Stimulated activated CD8-positive, alpha-beta memory T cell treated with anti-CD3 and anti-CD28 coated beads, Interleukin-4, amount 100 ng/mL, for 24 hours (primary cell): ENCODE data around the gene TTC16.
"Not testable (repeated sequence)": the region's sequence is repeated elsewhere in the genome, so short reads cannot be mapped to it uniquely, and the experiment has no call there.

ENCODE experiments used
- DNase-seq: peaks from one replicate; pipeline ENCODE4 v3.0.0-alpha.2; 2020; ENCODE audit warnings: low read depth

TTC16 gene

DNA sequence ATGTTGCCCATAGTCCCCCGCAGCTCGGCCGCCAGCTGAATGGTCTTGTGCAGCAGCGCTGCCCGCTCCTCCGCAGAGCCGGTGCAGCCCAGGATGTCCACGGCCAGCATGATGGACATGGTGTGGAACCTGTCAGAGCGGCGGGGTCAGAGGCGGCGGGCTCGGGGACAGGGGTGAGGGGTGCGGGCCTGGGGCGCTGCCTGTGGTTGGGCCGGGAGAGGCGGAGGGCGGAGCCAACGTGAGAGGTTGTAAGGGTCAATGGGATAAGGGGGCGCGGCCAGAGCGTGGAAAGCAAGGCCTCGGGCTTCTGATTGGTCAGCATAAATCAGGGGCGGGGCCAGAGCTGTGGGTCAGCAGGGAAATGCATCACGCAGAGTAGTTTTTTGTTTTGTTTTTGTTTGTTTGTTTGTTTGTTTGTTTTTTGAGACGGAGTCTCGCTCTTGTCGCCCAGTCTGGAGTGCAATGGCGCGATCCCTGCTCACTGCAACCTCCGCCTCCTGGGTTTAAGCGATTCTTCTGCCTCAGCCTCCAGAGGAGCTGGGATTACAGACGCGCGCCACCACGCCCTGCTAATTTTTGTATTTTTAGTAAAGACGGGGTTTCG lies 26.1 kb downstream of the TTC16 start:
- DNase-seq, result no peak

DNA sequence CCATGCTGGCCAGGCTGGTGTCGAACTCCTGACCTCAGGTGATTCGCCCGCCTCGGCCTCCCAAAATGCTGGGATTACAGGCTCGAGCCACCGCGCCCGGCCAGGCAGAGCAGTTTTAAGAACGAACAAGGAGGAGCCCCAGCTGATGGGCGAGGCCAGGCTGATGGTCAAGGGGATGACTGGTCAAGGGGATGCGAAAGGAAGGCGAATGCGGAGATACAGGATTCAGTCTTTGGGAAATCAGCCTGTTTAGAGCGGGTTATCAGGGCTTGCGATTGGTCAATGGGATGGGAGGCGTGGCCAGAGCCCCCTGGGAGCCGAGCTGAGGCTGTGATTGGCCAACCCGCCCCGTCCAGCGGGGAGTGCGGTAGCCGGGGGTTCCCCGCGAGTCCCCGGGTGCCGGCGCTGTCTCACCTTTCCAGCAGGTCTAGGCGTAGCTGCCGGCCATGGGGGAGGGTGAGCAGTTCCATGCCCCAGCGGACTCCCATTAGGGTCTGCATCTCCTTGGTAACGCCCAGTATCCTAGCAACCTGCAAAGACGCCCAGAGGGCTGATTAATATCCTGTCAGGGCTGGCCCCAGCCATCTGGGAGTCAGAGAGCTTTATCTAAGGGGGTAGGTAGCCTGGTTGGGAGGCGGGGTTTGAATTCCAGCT lies 26.7 kb downstream of the TTC16 start:
- DNase-seq, result no peak

DNA sequence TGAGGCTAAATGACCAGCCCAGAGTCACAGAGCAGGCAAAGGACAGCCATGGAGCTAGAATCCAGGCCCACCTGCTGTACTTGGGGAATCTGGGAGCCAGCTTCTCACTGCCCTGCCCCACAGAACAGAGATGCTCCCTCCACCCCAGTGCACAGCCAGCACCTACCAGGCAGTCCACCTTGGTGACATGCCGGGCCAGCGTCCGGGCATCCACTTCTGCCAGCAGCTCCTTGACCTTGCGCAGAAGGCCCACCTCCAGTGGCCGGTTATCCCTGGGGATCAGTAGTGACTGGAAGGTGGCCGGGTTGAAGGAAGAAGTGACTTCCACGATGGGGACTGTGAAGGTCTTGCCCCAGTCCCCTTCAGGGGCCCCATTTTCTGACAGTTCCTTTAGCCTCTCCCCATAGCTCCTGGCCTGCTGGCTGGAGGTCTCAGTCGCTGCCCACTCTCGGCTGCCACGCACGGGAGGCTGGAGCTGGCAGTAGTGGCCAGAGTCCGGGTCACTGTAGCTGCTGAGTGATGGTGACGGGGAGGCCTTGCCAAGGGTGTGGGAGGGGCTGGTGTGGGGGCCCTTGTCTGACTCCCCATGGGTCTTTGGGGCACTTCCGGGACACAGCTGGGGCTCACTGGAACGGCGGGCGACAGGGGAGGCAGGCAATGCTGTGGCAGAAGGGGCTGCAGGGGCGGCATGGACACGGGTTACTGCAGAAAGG lies 28.7 kb downstream of the TTC16 start:
- no peak for DNase-seq

DNA sequence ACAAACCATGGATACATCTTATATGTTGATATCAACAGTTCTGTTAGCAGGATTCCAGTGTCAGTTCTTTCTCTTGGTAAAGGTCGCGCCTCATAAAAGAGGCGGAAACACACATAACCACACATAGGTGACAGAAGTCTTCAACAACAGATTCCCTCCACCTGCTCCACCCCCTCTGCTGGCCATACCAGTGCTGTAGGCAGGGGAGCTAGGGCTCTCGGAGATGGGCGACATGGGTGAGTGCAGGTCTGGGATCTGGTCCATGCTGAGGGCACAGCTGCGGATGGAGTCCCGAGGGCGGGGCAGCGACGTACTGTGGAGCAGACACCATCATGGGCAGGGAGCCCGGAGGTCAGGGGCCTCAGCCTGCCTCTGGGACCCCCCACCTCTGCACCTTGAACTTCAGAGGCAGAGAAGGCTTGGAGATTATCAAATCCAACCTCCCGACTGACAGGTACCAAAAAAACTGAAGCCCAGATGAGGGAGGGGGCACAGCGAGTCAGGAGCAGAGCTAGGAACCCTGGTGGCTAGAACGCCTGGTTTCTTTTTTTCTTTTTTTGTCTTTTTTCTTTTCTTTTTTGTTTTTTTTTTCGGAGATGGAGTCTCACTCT lies 31.2 kb downstream of the TTC16 start:
- DNase-seq, result no peak

DNA sequence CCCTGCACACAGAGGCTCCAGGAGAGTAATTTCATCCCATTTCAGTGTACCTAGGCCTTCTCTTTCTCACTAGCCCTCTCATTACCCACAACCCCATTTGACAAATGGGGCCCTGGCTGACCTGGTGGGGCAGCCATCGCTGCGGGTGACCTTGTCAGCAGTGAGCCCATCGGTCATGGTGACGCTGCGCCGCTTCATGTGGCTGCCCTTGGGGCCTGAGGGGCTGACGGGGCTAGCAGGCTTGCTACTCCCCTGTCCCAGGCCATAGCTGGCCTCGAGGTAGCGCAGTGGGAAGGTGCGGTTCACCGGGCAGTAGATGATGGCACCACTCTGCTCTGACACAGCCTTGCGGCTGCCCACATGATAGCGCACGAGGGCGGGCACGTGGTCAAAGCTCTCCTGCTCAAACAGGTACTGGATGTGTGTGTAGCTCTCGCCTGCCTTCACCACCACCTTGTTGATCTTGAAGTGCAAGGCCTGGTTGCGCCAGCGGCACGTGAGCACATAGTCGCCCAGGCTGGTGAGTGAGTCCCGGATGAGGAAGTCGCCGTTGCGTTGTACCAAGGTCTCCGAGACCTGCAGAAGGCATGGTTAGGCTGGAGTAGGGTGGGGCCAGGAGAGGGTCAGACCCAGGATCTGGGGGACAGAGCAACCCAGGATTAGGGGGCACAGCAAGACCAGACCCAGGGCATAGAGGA lies 33.4 kb downstream of the TTC16 start:
- DNase-seq, result no peak

DNA sequence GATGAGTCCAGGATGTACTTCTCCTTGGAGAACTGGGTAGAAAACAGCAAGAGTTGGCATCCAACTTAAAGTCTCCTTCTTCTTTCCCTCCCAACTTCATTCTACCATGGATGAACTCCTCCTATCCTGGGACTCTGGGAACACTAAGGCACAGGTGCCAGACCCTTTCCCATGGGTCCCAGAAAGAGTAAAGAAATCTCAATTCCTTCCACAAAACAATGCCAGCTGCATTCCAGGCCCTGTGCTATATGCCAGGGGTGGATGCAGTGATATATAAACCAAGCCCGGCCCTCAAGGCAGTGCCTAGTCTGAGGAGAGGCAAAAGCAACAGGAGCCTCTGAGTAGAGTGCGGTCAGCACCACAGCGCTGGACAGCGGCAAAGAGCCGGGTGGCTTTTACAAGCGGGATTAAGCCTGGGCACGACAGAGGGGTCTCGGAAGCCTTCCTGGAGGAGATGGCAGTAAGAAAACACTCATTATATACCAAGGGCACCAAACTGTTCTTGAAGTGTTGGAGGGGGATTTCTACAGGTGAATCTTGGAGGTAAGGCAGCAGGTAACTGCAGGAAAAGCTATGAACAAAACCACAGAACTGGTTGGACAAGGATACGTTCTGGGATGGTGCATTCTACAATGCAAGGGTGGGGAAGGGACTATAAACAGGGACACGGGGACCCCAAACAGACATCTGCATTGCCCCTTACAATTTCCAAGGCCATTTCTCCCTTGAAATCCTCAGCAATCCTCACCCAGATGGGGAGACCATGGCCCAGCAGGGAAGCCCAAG lies 35.6 kb downstream of the TTC16 start:
- DNase-seq, result no peak

DNA sequence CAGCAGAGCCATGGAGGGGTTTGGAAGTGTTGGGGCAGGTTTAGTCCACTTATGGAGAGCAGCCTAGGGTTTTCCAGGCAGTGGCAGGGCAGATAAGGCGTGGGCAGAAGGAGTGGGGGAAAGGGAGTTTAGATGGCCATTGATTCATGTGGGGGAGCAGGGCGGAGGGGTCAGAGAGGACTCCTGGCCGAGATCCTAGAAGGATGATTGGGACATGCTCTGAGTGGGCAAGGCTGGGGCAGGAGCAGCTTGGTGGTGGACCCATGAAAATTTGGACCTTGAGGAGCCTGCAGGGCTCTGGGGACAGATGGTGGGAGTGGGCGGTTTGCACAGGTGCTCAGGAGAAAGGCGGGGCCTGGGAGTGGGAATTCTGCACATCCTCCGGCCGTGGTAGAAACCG lies 37.3 kb downstream of the TTC16 start:
- no peak for DNase-seq

DNA sequence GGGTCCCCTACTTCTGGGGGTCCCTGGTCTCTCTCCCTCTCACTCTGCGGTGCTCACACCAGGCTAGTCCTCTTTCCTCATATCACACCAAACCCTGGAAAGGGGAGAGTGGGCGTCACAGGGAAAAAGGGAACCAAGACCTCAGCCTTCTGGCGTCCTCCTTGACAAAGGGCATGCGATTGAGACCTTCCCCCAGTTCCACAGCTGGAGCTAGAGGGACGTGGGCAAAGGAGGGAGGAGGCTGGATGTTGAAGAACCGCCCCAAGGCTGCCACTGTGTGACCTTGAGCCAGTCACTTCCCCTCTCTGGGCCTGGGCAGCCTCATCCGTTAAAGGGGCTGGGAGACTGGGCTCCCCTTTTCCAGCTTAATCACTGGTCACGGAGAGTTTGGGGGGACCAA lies 37.7 kb downstream of the TTC16 start:
- DNase-seq, result no peak

DNA sequence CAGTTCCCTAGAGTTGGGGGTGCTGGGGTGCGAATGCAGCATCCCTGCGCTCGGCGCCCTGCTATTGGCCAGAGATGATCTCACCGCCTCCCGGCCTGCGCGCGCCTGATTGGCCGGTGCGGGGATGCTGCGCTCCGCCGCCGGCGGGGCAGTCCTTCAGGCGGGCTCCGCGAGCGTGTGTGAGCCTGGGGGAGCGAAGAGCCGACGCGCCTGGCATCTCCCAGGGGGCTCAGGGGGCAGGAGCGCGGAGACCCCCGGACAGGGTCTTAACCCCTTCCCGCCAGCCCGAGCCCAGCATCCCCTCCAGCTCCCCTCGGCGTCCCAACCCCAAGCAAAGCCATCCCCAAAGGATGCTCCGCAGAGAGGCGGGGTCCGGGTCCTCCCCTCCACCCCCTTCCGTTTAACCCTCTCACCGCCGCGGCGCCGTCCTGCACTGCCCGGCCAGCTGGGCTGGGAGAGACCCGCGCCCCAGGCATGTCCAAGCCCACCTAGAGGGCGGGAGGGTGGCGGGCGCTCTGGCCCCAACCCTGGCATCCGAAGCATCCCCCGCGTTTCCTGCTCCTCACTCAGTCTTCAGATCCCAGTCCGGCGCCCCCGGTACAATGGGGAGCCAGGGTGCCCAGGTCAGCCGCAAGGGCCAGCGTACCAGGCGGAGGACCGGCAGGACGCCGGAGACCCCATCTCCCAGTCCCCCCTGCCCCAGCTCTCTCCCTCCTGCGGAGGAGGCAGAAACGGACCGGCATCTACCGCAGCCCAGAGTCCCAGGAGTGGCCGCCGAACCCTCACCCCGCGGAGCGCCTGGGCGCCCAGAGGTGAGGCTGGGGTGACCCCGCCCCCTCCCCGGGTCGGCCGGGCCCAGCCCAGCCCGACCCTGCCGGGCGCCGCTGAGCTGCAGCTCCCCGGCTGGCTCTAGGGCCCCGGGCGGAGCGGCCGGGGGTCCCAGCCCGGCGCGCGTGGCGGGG lies 38.5 kb downstream of the TTC16 start:
- no peak for DNase-seq

DNA sequence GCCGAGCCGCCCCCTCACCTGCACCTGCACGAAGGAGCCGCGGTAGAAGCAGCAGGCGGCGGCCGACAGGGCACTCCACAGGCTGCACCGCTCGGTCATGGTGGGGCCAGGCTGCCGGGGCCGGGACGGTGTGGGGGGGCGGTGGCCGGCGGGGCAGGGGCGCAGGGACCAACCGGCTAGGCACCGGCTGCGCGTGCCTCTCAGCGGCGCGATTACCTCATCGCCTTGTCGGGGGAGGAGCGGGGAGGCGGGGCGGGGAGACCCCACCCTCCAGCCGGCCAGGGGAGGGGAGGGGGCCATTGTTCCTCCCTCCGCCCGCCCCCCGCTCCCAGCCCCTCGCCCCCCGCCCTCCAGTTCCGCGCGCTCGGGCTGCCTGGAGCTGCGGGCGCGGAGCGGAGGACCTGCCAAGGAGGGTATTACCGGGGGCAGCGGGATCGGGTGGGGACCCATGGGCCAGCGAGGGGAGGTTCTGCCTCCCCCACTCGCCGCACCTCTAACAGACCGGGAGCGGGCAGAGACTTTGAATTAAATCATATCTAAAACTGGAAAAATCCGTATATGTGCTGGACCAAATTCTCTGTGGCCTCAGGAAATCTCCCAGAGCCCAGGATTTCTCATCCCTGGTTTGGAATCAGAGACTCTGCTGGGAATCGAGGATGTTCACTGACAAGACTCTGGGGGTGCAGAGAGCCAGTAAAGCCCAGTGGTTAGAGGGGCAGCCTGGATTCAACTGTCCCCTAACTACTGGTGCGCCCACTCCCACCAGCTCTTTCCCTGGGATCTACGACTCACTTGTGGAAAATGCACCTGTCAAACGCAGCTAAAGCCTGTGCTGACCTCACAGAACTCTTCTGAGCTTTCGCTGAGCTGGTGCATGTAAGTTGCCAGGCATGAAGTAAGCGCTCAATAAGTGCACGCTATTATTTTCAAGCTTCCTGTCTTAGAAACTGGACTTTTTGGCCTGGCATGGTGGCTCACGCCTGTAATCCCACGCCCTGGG lies 39.5 kb downstream of the TTC16 start:
- DNase-seq, result no peak

DNA sequence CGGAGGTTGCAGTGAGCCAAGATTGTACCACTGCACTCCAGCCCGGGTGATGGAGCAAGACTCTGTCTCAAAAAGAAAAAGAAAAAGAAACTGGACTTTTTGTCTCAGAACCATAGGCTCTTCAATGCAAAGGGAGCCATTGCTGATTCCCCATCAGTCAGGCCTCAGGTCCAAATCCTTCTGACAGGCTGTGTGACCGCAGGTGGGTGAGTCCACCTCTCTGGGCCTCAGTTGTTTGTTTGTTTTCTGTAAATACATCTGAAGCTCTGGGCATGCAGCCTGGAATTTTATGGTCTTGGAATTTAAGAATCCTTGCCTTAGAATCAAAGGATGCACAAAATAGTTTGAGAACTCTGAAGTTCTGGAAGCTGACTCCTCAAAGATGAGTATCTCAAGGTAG lies 40.4 kb downstream of the TTC16 start:
- DNase-seq, result no peak

DNA sequence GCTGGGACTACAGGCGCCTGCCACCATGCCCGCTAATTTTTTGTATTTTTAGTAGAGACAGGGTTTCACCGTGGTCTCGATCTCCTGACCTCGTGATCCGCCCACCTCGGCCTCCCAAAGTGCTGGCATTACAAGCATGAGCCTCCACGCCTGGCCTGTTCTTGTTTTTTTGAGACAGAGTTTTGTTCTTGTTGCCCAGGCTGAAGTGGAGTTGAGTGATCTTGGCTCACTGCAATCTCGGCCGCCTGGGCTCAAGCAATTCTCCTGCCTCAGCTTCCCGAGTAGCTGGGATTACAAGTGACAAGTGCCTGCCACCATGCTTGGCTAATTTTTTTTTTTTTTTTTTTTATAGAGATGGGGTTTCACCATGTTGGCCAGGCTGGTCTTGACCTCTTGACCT lies 40.9 kb downstream of the TTC16 start:
- not testable (repeated sequence) for DNase-seq

DNA sequence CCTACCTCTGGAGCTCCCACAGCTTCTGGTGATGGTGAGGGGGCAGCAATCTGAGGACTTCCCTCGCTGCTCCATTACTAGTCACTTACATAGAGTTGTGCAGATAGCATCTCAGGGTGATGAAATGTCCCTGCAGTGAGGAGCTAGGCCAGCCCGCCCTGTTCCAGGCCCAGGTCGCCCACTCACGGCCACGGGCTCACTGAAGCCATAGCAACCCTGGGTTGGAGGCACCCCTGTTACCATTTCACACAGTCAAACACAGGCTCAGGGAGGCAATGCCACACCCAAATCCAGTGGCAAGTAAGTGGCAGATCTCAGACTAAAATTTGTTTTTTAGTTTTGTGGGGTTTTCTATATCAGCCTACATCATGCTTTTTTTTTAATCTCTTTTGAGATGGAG lies 43.0 kb downstream of the TTC16 start:
- no peak for DNase-seq

DNA sequence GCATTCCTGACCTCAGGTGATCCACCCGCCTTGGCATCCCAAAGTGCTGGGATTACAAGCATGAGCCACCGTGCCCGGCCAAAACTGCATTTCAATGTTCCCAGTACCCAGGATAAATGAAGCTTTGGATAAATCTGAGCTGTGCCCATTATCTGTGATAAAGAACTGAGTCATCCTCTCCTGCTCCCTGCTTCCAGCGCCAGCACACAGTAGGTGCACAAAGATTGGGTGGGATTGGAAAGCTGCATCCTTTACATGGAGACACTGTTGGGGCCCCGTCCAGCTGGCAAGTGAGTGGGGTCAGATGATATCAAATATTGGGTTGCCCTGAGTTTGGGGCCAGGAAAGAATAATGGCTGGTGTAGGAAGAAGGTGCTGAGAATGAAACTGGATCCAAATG lies 45.2 kb downstream of the TTC16 start:
- DNase-seq, result no peak

DNA sequence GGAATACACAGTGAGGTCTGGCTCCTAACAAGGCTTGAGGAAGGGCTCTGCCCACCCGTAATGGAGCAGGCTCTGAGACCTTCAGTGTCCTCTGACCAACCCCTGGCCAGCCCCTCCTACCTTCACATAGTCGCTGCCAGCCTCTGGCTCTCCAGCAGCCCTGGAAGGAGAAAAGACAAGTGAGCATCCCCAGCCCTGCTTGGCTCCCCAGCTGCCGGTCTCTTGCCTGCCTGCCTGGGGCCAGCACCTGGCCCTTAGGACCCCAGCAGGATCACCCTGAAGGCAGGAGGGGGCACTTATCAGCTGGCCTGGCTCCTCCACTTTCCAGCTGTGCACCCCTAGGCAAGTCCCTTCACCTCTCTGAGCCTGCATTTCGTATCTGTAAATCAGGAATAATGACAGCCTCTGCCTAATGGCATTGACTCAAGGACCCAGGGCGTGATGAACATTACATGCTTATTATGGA lies 45.6 kb downstream of the TTC16 start:
- DNase-seq, result no peak

DNA sequence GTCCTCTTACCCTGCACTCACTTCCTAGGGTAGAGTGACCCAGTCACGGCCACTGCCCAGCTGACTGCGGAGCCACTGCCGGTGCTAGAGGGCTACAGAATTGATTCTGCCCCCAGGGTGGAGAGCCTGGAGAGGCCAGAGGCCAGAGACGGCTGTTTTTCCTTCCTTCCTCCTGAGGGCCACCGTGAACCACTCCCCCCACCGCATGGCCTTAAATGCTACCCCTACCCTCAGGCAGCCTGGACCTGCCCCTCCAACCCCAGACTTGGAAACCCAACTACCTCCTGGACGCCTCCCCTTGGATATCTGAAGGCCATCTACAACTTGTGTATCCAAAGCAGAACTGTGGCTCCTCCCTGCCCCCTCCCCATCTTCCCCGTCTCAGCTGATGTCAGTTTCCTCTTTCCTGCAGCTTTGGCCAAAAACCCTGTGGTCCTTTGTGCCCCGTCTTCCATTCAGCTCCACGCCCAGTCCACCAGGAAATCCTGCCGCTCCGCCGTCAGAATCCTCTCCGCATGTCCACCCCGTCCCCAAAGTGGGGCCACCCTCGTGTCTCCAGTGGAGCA lies 46.3 kb downstream of the TTC16 start:
- no peak for DNase-seq

DNA sequence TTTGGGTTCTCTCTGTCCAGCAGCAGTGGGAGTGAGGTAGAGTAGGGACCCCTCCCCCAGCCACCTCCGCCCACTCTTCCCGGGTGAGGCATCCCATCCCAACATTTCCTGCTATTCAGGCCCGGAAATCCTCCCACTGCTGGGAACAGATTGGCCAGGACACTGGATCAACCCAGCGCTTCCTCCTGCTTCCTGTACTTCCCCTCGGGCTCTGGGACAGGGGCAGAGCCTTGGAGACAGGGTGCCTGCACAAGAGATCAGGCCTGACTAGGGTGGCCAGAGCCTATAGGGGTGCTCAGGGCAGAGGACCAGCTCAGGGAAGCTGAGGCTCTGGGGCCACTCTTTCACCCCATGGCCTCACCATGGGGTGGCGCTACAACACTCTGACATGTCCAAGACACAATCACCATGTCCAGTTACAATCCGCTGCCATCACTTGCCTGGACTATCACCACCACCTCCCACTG lies 48.1 kb downstream of the TTC16 start:
- DNase-seq, result no peak

DNA sequence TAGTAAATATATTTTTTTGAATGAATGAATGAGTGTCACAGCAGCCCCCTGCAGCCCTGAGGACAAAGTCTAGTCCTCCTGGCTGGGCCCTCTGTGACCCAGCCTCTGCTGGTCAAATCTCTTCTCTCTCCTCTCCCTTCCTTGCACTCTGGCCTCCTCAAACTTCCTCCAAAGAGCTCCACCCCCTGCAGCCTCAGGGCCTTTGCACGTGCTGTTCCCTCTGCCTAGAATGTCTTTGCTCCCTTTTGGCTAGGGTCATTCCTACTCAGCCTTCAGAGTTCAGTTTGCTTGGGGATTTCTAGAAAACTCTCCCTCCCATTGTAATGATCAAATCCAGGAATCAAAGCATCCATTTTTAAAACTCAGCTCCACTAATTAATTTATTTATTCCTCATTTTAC lies 49.5 kb downstream of the TTC16 start:
- no peak for DNase-seq

DNA sequence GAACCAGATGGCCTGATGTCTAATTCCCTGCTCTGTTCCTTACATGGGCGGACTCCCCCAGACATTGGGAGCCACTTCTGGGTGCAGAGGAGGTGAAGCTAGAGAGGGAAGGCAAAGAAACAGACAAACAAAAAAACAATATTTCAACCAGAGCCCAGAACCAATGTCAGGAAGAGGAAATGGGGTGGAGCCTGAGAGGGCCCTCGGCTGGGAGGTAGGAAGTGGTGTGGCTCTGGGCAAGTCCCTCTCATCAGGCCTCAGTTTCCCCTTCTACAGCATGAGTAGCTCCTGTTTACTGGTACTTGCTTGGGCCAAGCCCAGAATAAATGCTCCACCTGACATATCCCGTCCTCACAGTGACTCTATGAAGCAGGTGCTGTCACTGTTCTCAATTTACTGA lies 51.5 kb downstream of the TTC16 start:
- DNase-seq, result no peak
